Esophagus muscularis mucosa (tissue), 3 donors: Measurements from ENCODE around the gene CXCR2.

Source experiments
- CTCF ChIP-seq, 3 experiments: fragments of 200-600 bp in 2 of 3; fragments of 450-650 bp in 1 of 3; sonication (generic) in 2 of 3; IDR thresholded peaks; one replicate each; pipeline ENCODE4 v1.5.1; 2017 to 2019; ENCODE audit warnings: antibody characterized with exemption in 3 of 3, mild to moderate bottlenecking in 2 of 3, moderate library complexity in 1 of 3
- POLR2A ChIP-seq: fragments of 450-650 bp; IDR thresholded peaks from one replicate; pipeline ENCODE4 v1.6.1; 2017; ENCODE audit warnings: antibody characterized with exemption, moderate library complexity, mild to moderate bottlenecking, low read depth
- POLR2AphosphoS5 ChIP-seq, 2 donors: sonication (generic); formaldehyde crosslinking; IDR thresholded peaks; one replicate each; pipeline ENCODE4 v1.6.1; 2017; ENCODE audit warnings: antibody characterized with exemption in 2 of 2

- TF ChIP-seq CTCF (IDR thresholded peaks at IDR 0.05) (no peak), POLR2AphosphoS5 (IDR thresholded peaks at IDR 0.05) (no peak), POLR2A (no peak)
Observed at GRCh38 chr2:218079943-218080913, 45.6 kb upstream of the CXCR2 start.
